MCF 10A (cell line): ENCODE data around the gene ANGPTL8. TPM values are rescaled to one million over a fixed set of nuclear protein-coding genes. Genes with fewer than 3 reads are reported as not detected.

Experiments used
- BruUV-seq: library from RNA; stranded (reverse); fragments of 400-500 nt; replicated peaks from 2 replicates; lab custom pipeline; 2021; lab: Mats Ljungman, UMichigan
- CTCF ChIA-PET: fragments of 300-600 bp; sonication (Branson Sonifier 250); formaldehyde crosslinking; extraction: SDS; loops from one replicate; lab custom pipeline; 2021; ENCODE audit warnings: antibody characterized with exemption, inconsistent platforms; lab: Yijun Ruan, JAX
- POLR2A ChIA-PET: fragments of 300-600, 350-650 bp; sonication (Branson Sonifier 250); formaldehyde crosslinking; extraction: SDS; loops from one replicate; lab custom pipeline; 2020; ENCODE audit warnings: antibody characterized with exemption, inconsistent platforms; lab: Yijun Ruan, JAX
- DNase-seq: peaks from one replicate; pipeline ENCODE4 v3.0.0-alpha.2; 2018; ENCODE audit not compliant: unreplicated experiment
- H3K27ac Mint-ChIP-seq: one replicate; pipeline ENCODE4 v1.8.0; 2022; ENCODE audit warnings: mild to moderate bottlenecking, low read depth, mixed read lengths; ENCODE audit not compliant: unreplicated experiment
- H3K27me3 Mint-ChIP-seq: one replicate; pipeline ENCODE4 v1.8.0; 2022; ENCODE audit warnings: mixed read lengths; ENCODE audit not compliant: insufficient read depth, unreplicated experiment
- H3K36me3 Mint-ChIP-seq: one replicate; pipeline ENCODE4 v1.8.0; 2022; ENCODE audit warnings: mild to moderate bottlenecking, moderate library complexity, mixed read lengths; ENCODE audit not compliant: insufficient read depth, unreplicated experiment
- H3K4me1 Mint-ChIP-seq: one replicate; pipeline ENCODE4 v1.8.0; 2022; ENCODE audit warnings: mixed read lengths; ENCODE audit not compliant: insufficient read depth, unreplicated experiment
- H3K4me3 Mint-ChIP-seq: one replicate; pipeline ENCODE4 v1.8.0; 2022; ENCODE audit warnings: mild to moderate bottlenecking, moderate library complexity, mixed read lengths; ENCODE audit not compliant: unreplicated experiment
- H3K9me3 Mint-ChIP-seq: one replicate; pipeline ENCODE4 v1.8.0; 2022; ENCODE audit warnings: mixed read lengths; ENCODE audit not compliant: unreplicated experiment
- CTCF ChIP-seq: fragments of 200-600 bp; IDR thresholded peaks from one replicate; pipeline ENCODE4 v1.8.0; 2022; ENCODE audit warnings: antibody characterized with exemption, mild to moderate bottlenecking; ENCODE audit not compliant: unreplicated experiment
- intact Hi-C: fragments of 100-400 bp; cut with micrococcal nuclease; formaldehyde crosslinking; loops from 2 replicates; pipeline ENCODE4 v1.14.1; 2022
- total RNA-seq: library from RNA; stranded (reverse); gene quantifications from 2 replicates; pipeline ENCODE4 v1.2.3, GENCODE V29; 2022

The ANGPTL8 gene
- total RNA-seq, 1 experiment from 2014 or later: not detected

- intact Hi-C loops: loop anchor here (5.0 kb wide), 1 partner anchor 262 kb away; no protein-coding TSS in a partner anchor
- ChIA-PET CTCF (interaction anchor here (0.9 kb wide), 1 partner anchor 70 kb away, joined by 3 read pairs; no protein-coding TSS in a partner anchor), POLR2A (interaction anchor here (1.5 kb wide), 1 partner anchor 10 kb away, joined by 5 read pairs; no protein-coding TSS in a partner anchor)
- Mint-ChIP-seq H3K4me3 (no peak overlapping the region), H3K36me3 (no peaks in the 10 kb centered on the region), H3K27me3 (no peaks in the 10 kb centered on the region), H3K4me1 (peaks cover 28% of the 10 kb centered on the region), H3K27ac (peak overlapping the region; percentile 86), H3K9me3 (no peaks in the 10 kb centered on the region)
- DNase-seq: no peak
- TF ChIP-seq CTCF: no peak
- no TSS peak for BruUV-seq
These were observed 39.9 kb upstream of the ANGPTL8 start for GRCh38 chr19:11199517-11199916.

- no peaks in the 10 kb centered on the region for H3K36me3 Mint-ChIP-seq
- H3K27me3 Mint-ChIP-seq: no peaks in the 10 kb centered on the region
- H3K4me1 Mint-ChIP-seq: peaks cover 34% of the 10 kb centered on the region
- CTCF ChIA-PET: interaction anchor here (0.7 to 0.9 kb wide), 2 partner anchors 11 to 70 kb away, joined by 3 read pairs; no protein-coding TSS in a partner anchor
- no peak for DNase-seq
- no peak overlapping the region for H3K4me3 Mint-ChIP-seq
- no peak for TF ChIP-seq CTCF
- no peaks in the 10 kb centered on the region for H3K9me3 Mint-ChIP-seq
- intact Hi-C loops: no loop called here
- BruUV-seq: no TSS peak
- POLR2A ChIA-PET: no interaction called here
- peak overlapping the region; percentile 86 for H3K27ac Mint-ChIP-seq
These were observed 39.3 kb upstream of the ANGPTL8 start for GRCh38 chr19:11200015-11200574.

- intact Hi-C loops: no loop called here
- Mint-ChIP-seq H3K9me3 (no peaks in the 10 kb centered on the region), H3K27ac (no peak overlapping the region), H3K36me3 (no peaks in the 10 kb centered on the region), H3K4me1 (peaks cover 30% of the 10 kb centered on the region), H3K4me3 (no peak overlapping the region), H3K27me3 (no peaks in the 10 kb centered on the region)
- no peak for DNase-seq
- no peak for TF ChIP-seq CTCF
- BruUV-seq: no TSS peak
- ChIA-PET CTCF (interaction anchor here (0.7 kb wide), 1 partner anchor 12 kb away, joined by 3 read pairs; no protein-coding TSS in a partner anchor), POLR2A (no interaction called here)
These were observed 38.5 kb upstream of the ANGPTL8 start for GRCh38 chr19:11200931-11201330.

- BruUV-seq: no TSS peak
- H3K36me3 Mint-ChIP-seq: no peaks in the 10 kb centered on the region
- H3K4me1 Mint-ChIP-seq: peaks cover 25% of the 10 kb centered on the region
- POLR2A ChIA-PET: no interaction called here
- CTCF ChIA-PET: interaction anchor here (0.6 to 1.0 kb wide), 2 partner anchors 17 to 64 kb away, joined by 3 to 5 read pairs; no protein-coding TSS in a partner anchor
- no peaks in the 10 kb centered on the region for H3K9me3 Mint-ChIP-seq
- no peak overlapping the region for H3K4me3 Mint-ChIP-seq
- DNase-seq: no peak
- TF ChIP-seq CTCF: no peak
- no peak overlapping the region for H3K27ac Mint-ChIP-seq
- intact Hi-C loops: no loop called here
- no peaks in the 10 kb centered on the region for H3K27me3 Mint-ChIP-seq
These were observed 37.6 kb upstream of the ANGPTL8 start for GRCh38 chr19:11201791-11202190.
